ENCODE measurements around the gene ATP11A. TPM values are rescaled to one million over a fixed set of nuclear protein-coding genes. Genes with fewer than 3 reads are reported as not detected.

ATP11A gene
- total RNA-seq, 1 experiment from 2014 or later = 232 TPM

GRCh38 chr13:112761701-112762689 is 72.2 kb downstream of the ATP11A start:
- ChIA-PET POLR2A (no interaction called here), CTCF (no interaction called here)
- no peak overlapping the region for H3K4me3 ChIP-seq (ENCODE audit: low read depth, low read length)
- no peaks in the 10 kb centered on the region for H3K27me3 ChIP-seq (replicated peaks; ENCODE audit: control insufficient read depth, insufficient read depth, low read length)
- no TSS peak for BruUV-seq (replicated peaks)
- H3K27ac Mint-ChIP-seq (ENCODE audit: unreplicated experiment) = no peak overlapping the region
- peaks cover 12% of the 10 kb centered on the region for H3K4me1 Mint-ChIP-seq (ENCODE audit: low read depth, unreplicated experiment)
- DNase-seq = no peak
- H3K36me3 Mint-ChIP-seq (ENCODE audit: insufficient read depth, unreplicated experiment) = peaks cover 58% of the 10 kb centered on the region
- TF ChIP-seq, protein P1, sequence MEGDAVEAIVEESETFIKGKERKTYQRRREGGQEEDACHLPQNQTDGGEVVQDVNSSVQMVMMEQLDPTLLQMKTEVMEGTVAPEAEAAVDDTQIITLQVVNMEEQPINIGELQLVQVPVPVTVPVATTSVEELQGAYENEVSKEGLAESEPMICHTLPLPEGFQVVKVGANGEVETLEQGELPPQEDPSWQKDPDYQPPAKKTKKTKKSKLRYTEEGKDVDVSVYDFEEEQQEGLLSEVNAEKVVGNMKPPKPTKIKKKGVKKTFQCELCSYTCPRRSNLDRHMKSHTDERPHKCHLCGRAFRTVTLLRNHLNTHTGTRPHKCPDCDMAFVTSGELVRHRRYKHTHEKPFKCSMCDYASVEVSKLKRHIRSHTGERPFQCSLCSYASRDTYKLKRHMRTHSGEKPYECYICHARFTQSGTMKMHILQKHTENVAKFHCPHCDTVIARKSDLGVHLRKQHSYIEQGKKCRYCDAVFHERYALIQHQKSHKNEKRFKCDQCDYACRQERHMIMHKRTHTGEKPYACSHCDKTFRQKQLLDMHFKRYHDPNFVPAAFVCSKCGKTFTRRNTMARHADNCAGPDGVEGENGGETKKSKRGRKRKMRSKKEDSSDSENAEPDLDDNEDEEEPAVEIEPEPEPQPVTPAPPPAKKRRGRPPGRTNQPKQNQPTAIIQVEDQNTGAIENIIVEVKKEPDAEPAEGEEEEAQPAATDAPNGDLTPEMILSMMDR (IDR thresholded peaks at IDR 0.05; ENCODE audit: insufficient read depth in 1 of 2, low read depth in 1 of 2, low read length in 1 of 2, severe bottlenecking in 1 of 2, unreplicated experiment in 1 of 2) = no peak
- H3K9me3 Mint-ChIP-seq (ENCODE audit: unreplicated experiment) = no peaks in the 10 kb centered on the region
- no peaks in the 10 kb centered on the region for H3K36me3 ChIP-seq (ENCODE audit: control insufficient read depth, insufficient read depth, low read length)
- intact Hi-C loops (cut with micrococcal nuclease; ENCODE audit: unreplicated experiment) = no loop called here
- no peaks in the 10 kb centered on the region for H3K27me3 Mint-ChIP-seq (ENCODE audit: insufficient read depth, unreplicated experiment)
- no peaks in the 10 kb centered on the region for H3K9me3 ChIP-seq
- H3K4me3 Mint-ChIP-seq (ENCODE audit: unreplicated experiment) = no peak overlapping the region
- H3K4me1 ChIP-seq = peaks cover 16% of the 10 kb centered on the region

- intact Hi-C loops (cut with micrococcal nuclease; ENCODE audit: unreplicated experiment) = no loop called here
- H3K9me3 ChIP-seq = no peaks in the 10 kb centered on the region
- BruUV-seq (replicated peaks) = no TSS peak
- H3K36me3 Mint-ChIP-seq (ENCODE audit: insufficient read depth, unreplicated experiment) = peaks cover 52% of the 10 kb centered on the region
- no peaks in the 10 kb centered on the region for H3K9me3 Mint-ChIP-seq (ENCODE audit: unreplicated experiment)
- TF ChIP-seq, protein P1 (IDR thresholded peaks at IDR 0.05; ENCODE audit: insufficient read depth in 1 of 2, low read depth in 1 of 2, low read length in 1 of 2, severe bottlenecking in 1 of 2, unreplicated experiment in 1 of 2) = no peak
- POLR2A ChIA-PET = no interaction called here
- H3K36me3 ChIP-seq (ENCODE audit: control insufficient read depth, insufficient read depth, low read length) = no peaks in the 10 kb centered on the region
- H3K4me3 ChIP-seq (ENCODE audit: low read depth, low read length) = no peak overlapping the region
- H3K4me1 Mint-ChIP-seq (ENCODE audit: low read depth, unreplicated experiment) = peaks cover 5% of the 10 kb centered on the region
- DNase-seq = no peak
- no peak overlapping the region for H3K4me3 Mint-ChIP-seq (ENCODE audit: unreplicated experiment)
- peaks cover 12% of the 10 kb centered on the region for H3K4me1 ChIP-seq
- CTCF ChIA-PET = no interaction called here
- no peaks in the 10 kb centered on the region for H3K27me3 Mint-ChIP-seq (ENCODE audit: insufficient read depth, unreplicated experiment)
- no peak overlapping the region for H3K27ac Mint-ChIP-seq (ENCODE audit: unreplicated experiment)
- no peaks in the 10 kb centered on the region for H3K27me3 ChIP-seq (replicated peaks; ENCODE audit: control insufficient read depth, insufficient read depth, low read length)
These were observed 72.8 kb downstream of the ATP11A start for GRCh38 chr13:112762690-112763080.

DNA sequence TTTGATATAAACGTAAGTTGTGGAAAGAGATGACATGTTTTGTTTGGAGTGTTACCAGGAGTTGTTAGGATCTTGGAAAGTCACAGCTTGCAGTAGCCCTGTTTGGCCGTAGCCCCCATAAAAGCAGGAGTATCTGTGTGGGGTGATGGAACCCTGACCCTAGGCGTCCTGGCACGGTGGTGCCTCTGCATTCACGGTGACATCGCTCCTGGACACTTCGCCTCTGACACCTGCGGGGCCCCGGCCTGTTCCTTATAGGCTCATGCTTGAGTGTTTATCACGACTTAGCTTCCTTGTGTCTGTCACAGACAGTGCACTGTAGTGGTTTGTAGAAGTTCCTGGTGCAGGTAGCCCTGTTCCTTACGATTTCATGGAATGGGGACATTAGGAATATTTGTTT is 74.2 kb downstream of the ATP11A start:
- ChIA-PET CTCF (interaction anchor here (0.5 kb wide), 1 partner anchor 20 kb away, joined by 3 read pairs; no protein-coding TSS in a partner anchor), POLR2A (no interaction called here)
- DNase-seq = no peak
- Mint-ChIP-seq H3K9me3 (ENCODE audit: unreplicated experiment) (no peaks in the 10 kb centered on the region), H3K4me1 (ENCODE audit: low read depth, unreplicated experiment) (peaks cover 5% of the 10 kb centered on the region), H3K4me3 (ENCODE audit: unreplicated experiment) (no peak overlapping the region), H3K27me3 (ENCODE audit: insufficient read depth, unreplicated experiment) (no peaks in the 10 kb centered on the region), H3K36me3 (ENCODE audit: insufficient read depth, unreplicated experiment) (peaks cover 56% of the 10 kb centered on the region), H3K27ac (ENCODE audit: unreplicated experiment) (peak overlapping the region; percentile 64)
- Histone ChIP-seq H3K27me3 (replicated peaks; ENCODE audit: control insufficient read depth, insufficient read depth, low read length) (no peaks in the 10 kb centered on the region), H3K9me3 (no peaks in the 10 kb centered on the region), H3K4me3 (ENCODE audit: low read depth, low read length) (no peak overlapping the region), H3K4me1 (peaks cover 12% of the 10 kb centered on the region), H3K36me3 (ENCODE audit: control insufficient read depth, insufficient read depth, low read length) (no peaks in the 10 kb centered on the region)
- intact Hi-C loops (cut with micrococcal nuclease; ENCODE audit: unreplicated experiment) = no loop called here
- no TSS peak for BruUV-seq (replicated peaks)
- TF ChIP-seq, protein P1 (IDR thresholded peaks at IDR 0.05; ENCODE audit: insufficient read depth in 1 of 2, low read depth in 1 of 2, low read length in 1 of 2, severe bottlenecking in 1 of 2, unreplicated experiment in 1 of 2) = no peak

All from Caco-2 (cell line).